Measurements from ENCODE around the gene MTHFD1L.

The MTHFD1L gene

GRCh38 chr6:151095538-151096254, 230.2 kb downstream of the MTHFD1L start:
- TF ChIP-seq SIN3A (IDR thresholded peaks at IDR 0.05; ENCODE audit: borderline replicate concordance, insufficient read depth, low read length) (no peak), TAF1 (IDR thresholded peaks at IDR 0.05; ENCODE audit: borderline replicate concordance, insufficient read depth, low read length) (no peak), POLR2AphosphoS5 (IDR thresholded peaks at IDR 0.05; ENCODE audit: low read depth, low read length) (no peak), REST (IDR thresholded peaks at IDR 0.05; ENCODE audit: insufficient read depth in 1 of 2, low read depth in 2 of 2, low read length in 2 of 2) (no peak), FOXP2 (optimal IDR thresholded peaks at IDR 0.05; ENCODE audit: borderline replicate concordance, extremely low read depth, extremely low read length, insufficient read depth) (no peak)

GRCh38 chr6:151096255-151096612, 230.7 kb downstream of the MTHFD1L start:
- TF ChIP-seq REST (IDR thresholded peaks at IDR 0.05; ENCODE audit: insufficient read depth in 1 of 2, low read depth in 2 of 2, low read length in 2 of 2) = no peak
- TF ChIP-seq POLR2AphosphoS5 (IDR thresholded peaks at IDR 0.05; ENCODE audit: low read depth, low read length) = no peak
- TF ChIP-seq TAF1 (IDR thresholded peaks at IDR 0.05; ENCODE audit: borderline replicate concordance, insufficient read depth, low read length) = no peak
- TF ChIP-seq SIN3A (IDR thresholded peaks at IDR 0.05; ENCODE audit: borderline replicate concordance, insufficient read depth, low read length) = no peak
- no peak for TF ChIP-seq FOXP2 (optimal IDR thresholded peaks at IDR 0.05; ENCODE audit: borderline replicate concordance, extremely low read depth, extremely low read length, insufficient read depth)

- TF ChIP-seq SIN3A (IDR thresholded peaks at IDR 0.05; ENCODE audit: borderline replicate concordance, insufficient read depth, low read length) (no peak), FOXP2 (optimal IDR thresholded peaks at IDR 0.05; ENCODE audit: borderline replicate concordance, extremely low read depth, extremely low read length, insufficient read depth) (no peak), REST (IDR thresholded peaks at IDR 0.05; ENCODE audit: insufficient read depth in 1 of 2, low read depth in 2 of 2, low read length in 2 of 2) (no peak), POLR2AphosphoS5 (IDR thresholded peaks at IDR 0.05; ENCODE audit: low read depth, low read length) (no peak), TAF1 (IDR thresholded peaks at IDR 0.05; ENCODE audit: borderline replicate concordance, insufficient read depth, low read length) (no peak)
Observed at GRCh38 chr6:151096691-151097606, 231.4 kb downstream of the MTHFD1L start.

GRCh38 chr6:151098166-151098565, 232.7 kb downstream of the MTHFD1L start:
- TF ChIP-seq POLR2AphosphoS5 (IDR thresholded peaks at IDR 0.05; ENCODE audit: low read depth, low read length) = no peak
- no peak for TF ChIP-seq FOXP2 (optimal IDR thresholded peaks at IDR 0.05; ENCODE audit: borderline replicate concordance, extremely low read depth, extremely low read length, insufficient read depth)
- TF ChIP-seq SIN3A (IDR thresholded peaks at IDR 0.05; ENCODE audit: borderline replicate concordance, insufficient read depth, low read length) = no peak
- TF ChIP-seq REST (IDR thresholded peaks at IDR 0.05; ENCODE audit: insufficient read depth in 1 of 2, low read depth in 2 of 2, low read length in 2 of 2) = no peak
- no peak for TF ChIP-seq TAF1 (IDR thresholded peaks at IDR 0.05; ENCODE audit: borderline replicate concordance, insufficient read depth, low read length)
